NT2/D1 (cell line): ENCODE data around the gene DAZAP2.
A peak's percentile ranks its signal among the peaks of the same experiment; 100 is the strongest.

Source experiments
- DNase-seq: peaks from one replicate; pipeline ENCODE4 v3.0.0-alpha.2; 2011; ENCODE audit warnings: low read depth, low spot score
- H3K27me3 ChIP-seq: 2 replicates; pipeline ENCODE4 v1.6.0; 2011; ENCODE audit warnings: mild to moderate bottlenecking; ENCODE audit not compliant: insufficient read length, insufficient read depth
- H3K36me3 ChIP-seq: 2 replicates; pipeline ENCODE4 v1.6.1; 2011; ENCODE audit warnings: mild to moderate bottlenecking, low read length, mixed read lengths; ENCODE audit not compliant: insufficient read depth, insufficient read length
- H3K4me1 ChIP-seq: 2 replicates; pipeline ENCODE4 v1.5.1; 2011; ENCODE audit not compliant: insufficient read depth, insufficient read length
- H3K4me3 ChIP-seq: 2 replicates; pipeline ENCODE4 v1.5.1; 2011; ENCODE audit warnings: low read depth; ENCODE audit not compliant: insufficient read length
- H3K9ac ChIP-seq: 2 replicates; pipeline ENCODE4 v1.6.0; 2011; ENCODE audit warnings: low read depth; ENCODE audit not compliant: insufficient read length
- H3K9me3 ChIP-seq: 2 replicates; pipeline ENCODE4 v1.5.1; 2011; ENCODE audit warnings: mild to moderate bottlenecking, low read length; ENCODE audit not compliant: insufficient read depth
- SUZ12 ChIP-seq: IDR thresholded peaks from 2 replicates; pipeline ENCODE4 v1.6.1; 2011; ENCODE audit not compliant: insufficient read length, insufficient read depth; ENCODE audit errors: extremely low read depth
- YY1 ChIP-seq: IDR thresholded peaks from 2 replicates; pipeline ENCODE4 v1.6.1; 2011; ENCODE audit not compliant: insufficient read length, insufficient read depth
- ZNF274 ChIP-seq: IDR thresholded peaks from 2 replicates; pipeline ENCODE4 v1.6.1; 2011; ENCODE audit warnings: mild to moderate bottlenecking, low read depth, low read length

Gene DAZAP2

GRCh38 chr12:51262758-51263177, 24.1 kb downstream of the DAZAP2 start:
- Histone ChIP-seq H3K9ac (no peak overlapping the region), H3K4me1 (peaks cover 3% of the 10 kb centered on the region), H3K9me3 (no peaks in the 10 kb centered on the region), H3K27me3 (no peaks in the 10 kb centered on the region), H3K36me3 (peaks cover 9% of the 10 kb centered on the region), H3K4me3 (no peak overlapping the region)
- no peak for DNase-seq
- TF ChIP-seq SUZ12 (no peak), ZNF274 (no peak), YY1 (no peak)

- Histone ChIP-seq H3K4me3 (no peak overlapping the region), H3K27me3 (no peaks in the 10 kb centered on the region), H3K4me1 (peaks cover 3% of the 10 kb centered on the region), H3K36me3 (peaks cover 12% of the 10 kb centered on the region), H3K9ac (no peak overlapping the region), H3K9me3 (no peaks in the 10 kb centered on the region)
- TF ChIP-seq YY1, result no peak
- no peak for TF ChIP-seq ZNF274
- TF ChIP-seq SUZ12, result no peak
- DNase-seq, result no peak
These were observed 24.7 kb downstream of the DAZAP2 start for GRCh38 chr12:51263341-51263740.

GRCh38 chr12:51264297-51264696, 25.7 kb downstream of the DAZAP2 start:
- no peak for DNase-seq
- H3K9ac ChIP-seq, result no peak overlapping the region
- TF ChIP-seq SUZ12, result no peak
- TF ChIP-seq ZNF274, result no peak
- no peak for TF ChIP-seq YY1
- H3K4me3 ChIP-seq, result no peak overlapping the region
- H3K9me3 ChIP-seq, result no peaks in the 10 kb centered on the region
- peaks cover 3% of the 10 kb centered on the region for H3K4me1 ChIP-seq
- H3K36me3 ChIP-seq, result peaks cover 12% of the 10 kb centered on the region
- H3K27me3 ChIP-seq, result no peaks in the 10 kb centered on the region

GRCh38 chr12:51265024-51265423, 26.4 kb downstream of the DAZAP2 start:
- Histone ChIP-seq H3K36me3 (peaks cover 12% of the 10 kb centered on the region), H3K4me3 (no peak overlapping the region), H3K9ac (no peak overlapping the region), H3K9me3 (no peaks in the 10 kb centered on the region), H3K4me1 (peaks cover 3% of the 10 kb centered on the region), H3K27me3 (no peaks in the 10 kb centered on the region)
- no peak for DNase-seq
- TF ChIP-seq SUZ12 (no peak), YY1 (no peak), ZNF274 (no peak)

GRCh38 chr12:51269174-51270066, 30.8 kb downstream of the DAZAP2 start:
- H3K4me1 ChIP-seq, result peaks cover 3% of the 10 kb centered on the region
- H3K9ac ChIP-seq, result peak overlapping the region; percentile 92
- H3K36me3 ChIP-seq, result peaks cover 9% of the 10 kb centered on the region
- H3K4me3 ChIP-seq, result peak overlapping the region; percentile 60
- peak; percentile 66 for DNase-seq
- TF ChIP-seq ZNF274, result no peak
- no peak for TF ChIP-seq SUZ12
- TF ChIP-seq YY1, result no peak
- H3K9me3 ChIP-seq, result no peaks in the 10 kb centered on the region
- no peaks in the 10 kb centered on the region for H3K27me3 ChIP-seq

GRCh38 chr12:51270067-51270950, 31.7 kb downstream of the DAZAP2 start, which contains the start of gene SMAGP:
TSS of gene SMAGP (minus strand) at chr12:51270415. CDS start at chr12:51269278, 1,137 bp downstream.
- peak within 1 kb of the TSS; percentile 92 for H3K9ac ChIP-seq
- peak; percentile 59 for DNase-seq
- H3K4me3 ChIP-seq, result peak within 1 kb of the TSS; percentile 60
- no peaks in the 10 kb centered on the region for H3K27me3 ChIP-seq
- H3K36me3 ChIP-seq, result peaks cover 6% of the 10 kb centered on the region
- peaks cover 2% of the 10 kb centered on the region for H3K4me1 ChIP-seq
- H3K9me3 ChIP-seq, result no peaks in the 10 kb centered on the region
- TF ChIP-seq ZNF274, result no peak
- no peak for TF ChIP-seq YY1
- no peak for TF ChIP-seq SUZ12
